DMS 273 treated with DMSO at 0.1 percent for 48 hours (cell line): Measurements from ENCODE around the gene LGALS7.
"Not testable (repeated sequence)": the region's sequence is repeated elsewhere in the genome, so short reads cannot be mapped to it uniquely, and the experiment has no call there.

Source experiments
- DNase-seq: peaks from one replicate; lab custom pipeline; 2025; lab: John Stamatoyannopoulos, UW

LGALS7 gene

DNA sequence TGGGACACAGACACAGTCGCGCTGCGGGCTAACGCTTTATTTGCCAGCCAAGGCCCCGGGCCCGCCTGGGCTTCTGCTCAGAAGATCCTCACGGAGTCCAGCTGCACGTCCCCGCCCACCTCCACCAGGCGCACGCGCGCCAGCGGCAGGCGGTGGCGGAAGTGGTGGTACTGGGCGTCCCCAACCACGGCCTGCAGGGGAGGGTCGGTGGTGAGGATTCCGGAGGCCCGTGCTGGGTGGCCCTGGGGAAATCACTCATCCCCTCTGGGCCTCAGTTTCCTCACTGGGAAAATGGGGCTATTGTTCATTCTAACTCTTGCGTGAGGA, 2.4 kb downstream of the LGALS7 start:
- DNase-seq: not testable (repeated sequence)

DNA sequence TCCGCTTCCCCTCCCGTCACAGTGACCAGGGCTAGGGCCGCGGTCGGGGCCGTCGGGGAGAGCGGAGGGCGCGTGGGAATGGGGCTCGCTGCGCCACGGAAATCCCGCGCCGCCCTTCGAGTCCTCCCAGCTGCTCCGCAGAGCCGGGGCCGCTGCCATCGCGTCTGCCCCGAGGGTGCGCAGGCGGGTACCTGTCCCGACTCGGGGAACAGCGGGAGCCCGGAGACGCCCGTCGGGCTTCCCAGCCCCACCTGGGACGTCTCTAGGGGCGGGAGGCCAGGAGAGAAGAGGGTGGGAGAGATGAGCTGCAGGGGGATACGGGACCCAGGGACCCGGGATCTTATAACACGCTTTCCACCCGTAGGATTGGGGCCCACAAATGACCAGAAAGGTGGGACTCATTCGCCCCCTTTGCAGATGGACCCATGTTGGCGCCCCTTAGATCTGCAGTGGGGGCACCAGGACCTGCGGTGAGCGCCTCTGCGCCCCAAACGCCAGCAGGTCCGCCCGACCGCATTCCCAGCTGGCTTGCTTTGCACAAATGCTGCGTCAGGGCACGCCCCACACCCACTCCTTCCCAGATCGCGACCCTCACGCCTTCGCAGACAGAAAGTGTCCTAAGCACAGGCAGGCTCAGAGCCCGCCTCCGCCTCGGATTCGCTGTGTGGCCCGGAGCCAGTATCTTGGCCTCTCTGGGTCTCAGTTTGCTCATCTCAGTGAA, 2.9 kb downstream of the LGALS7 start:
- not testable (repeated sequence) for DNase-seq

DNA sequence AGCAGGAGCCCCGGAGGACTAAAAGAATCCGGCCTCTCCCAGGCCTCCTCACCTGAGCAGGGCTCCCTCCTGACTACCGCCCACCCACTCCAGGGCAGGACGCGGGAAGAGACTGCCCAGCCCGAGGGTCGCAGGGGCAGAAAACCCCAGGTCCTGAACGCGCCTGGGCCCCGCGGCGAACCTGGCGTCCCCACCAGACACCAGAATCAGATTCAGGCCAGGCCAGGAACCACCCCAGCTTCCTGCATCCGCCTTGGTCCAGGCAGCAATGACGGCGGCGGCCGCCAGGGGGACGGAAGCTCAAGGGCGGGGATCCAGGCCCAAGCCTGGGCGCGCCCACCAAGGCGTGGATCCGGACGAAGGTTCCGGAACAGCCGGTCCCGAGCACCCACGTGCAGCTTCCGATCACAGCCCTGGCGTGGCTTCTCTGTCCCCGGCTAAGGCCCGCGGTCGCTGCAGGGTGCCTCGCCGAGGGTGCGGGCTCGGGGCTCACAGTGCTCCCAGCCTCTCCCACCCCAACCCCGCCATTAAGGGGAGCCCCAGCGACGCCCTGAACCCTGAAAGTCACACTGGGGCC, 3.6 kb downstream of the LGALS7 start:
- no peak for DNase-seq

DNA sequence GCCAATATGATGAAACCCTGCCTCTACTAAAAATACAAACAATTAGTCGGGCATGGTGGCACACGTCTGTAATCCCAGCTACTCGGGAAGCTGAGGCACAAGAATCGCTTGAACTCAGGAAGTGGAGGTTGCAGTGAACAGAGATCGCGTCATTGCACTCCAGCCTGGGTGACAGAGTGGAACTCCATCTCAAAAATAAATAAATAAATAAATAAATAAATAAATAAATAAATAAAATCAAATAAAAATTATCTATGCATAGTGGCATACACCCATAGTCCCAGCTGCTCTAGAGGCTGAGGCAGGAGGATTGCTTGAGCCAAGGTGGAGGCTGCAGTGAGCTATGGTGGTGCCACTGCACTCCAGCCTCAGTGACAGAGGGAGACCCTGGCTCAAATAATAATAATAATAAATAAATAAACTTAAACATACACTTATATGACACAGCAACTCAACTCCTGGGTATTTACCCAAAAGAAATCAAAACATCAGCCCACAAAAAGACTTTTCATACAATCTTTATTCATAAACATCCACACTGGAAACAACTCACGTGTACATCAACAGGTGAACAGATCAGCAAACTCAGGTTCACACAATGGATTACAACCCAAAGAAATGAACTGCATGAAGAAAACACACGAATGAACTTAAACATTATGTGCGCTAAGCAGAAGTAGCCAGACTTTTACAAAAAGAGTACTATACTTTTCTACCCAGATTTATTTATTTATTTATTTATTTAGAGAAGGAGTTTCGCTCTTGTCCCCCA, 6.9 kb downstream of the LGALS7 start:
- DNase-seq: no peak

DNA sequence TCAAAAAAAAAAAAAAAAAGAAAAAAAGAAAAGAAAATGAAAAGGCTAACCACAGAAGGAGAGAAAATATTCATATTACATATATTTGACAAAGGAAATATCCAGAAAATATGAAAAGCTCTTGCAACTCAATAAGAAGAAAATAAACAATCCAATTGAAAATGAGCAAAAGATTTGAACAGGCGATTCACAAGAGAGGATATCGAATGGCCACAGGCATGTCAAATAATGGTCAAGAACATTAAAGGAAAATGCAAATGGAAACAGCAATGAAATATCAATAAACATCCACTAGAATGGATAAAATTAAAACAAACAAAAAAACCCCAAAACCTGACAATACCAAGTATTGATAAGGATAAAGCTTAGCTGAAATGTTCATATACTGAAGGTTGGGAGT, 8.1 kb downstream of the LGALS7 start:
- no peak for DNase-seq

DNA sequence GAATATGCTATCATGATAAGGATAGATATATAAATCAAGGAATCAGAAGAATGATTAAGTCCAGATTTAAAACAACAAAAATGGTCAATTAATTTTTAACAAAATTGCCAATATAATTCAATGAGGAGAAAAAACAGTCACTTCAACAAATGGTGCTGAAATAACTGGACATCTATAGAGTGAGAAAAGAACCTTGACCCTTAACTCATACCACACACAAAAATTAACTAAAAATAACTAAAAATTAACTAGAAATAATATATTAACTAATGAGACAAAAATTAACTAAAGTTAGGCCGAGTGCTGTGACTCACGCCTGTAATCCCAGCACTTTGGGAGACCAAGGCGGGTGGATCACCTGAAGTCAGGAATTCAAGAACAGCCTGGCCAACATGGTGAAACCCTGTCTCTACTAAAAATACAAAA, 9.5 kb downstream of the LGALS7 start:
- no peak for DNase-seq

DNA sequence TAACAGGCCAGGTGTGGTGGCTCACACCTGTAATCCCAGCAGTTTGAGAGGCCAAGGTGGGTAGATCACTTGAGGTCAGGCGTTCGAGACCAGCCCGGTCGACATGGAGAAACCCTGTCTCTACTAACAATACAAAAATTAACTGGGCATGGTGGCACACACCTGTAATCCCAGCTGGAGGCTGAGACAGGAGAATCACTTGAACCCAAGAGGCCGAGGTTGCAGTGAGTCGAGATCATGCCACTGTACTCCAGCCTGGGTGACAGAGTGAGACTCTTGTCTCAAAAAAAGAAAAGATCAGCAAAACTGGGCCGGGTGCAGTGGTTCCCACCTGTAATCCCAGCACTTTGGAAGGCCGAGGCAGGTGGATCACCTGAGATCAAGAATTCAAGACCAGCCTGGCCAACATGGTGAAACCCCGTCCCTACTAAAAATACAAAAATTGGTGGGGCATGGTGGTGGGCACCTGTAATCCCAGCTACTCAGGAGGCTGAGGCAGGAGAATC, 11.4 kb downstream of the LGALS7 start:
- DNase-seq: not testable (repeated sequence)

DNA sequence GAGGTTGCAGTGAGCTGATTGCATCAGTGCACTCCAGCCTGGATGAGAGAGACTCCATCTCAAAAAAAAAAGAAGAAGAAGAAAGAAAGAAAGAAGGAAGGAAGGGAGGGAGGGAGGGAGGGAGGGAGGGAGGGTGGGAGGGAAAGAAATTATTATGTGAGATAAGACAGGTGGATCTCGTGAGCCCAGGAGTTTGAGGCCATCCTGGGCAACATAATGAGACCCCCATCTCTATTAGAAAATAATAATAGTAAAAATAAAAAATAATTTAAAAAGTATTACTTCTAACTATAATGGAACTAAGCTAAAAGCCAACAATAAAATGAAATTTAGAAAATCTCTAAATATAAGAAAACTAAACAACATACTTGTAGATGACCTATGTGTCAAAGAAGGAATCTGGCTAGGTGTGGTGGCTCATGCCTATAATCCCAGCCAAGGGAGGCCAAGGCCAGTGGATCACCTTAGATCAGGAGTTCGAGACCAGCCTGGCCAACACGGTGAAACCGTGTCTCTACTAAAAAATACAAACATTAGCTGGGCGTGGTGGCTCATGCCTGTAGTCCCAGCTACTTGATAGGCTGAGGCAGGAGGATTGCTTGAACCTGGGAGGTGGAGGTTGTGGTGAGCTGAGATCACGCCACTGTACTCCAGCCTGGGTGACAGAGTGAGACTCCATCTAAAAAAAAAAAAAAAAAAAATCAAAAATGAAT, 12.4 kb downstream of the LGALS7 start:
- not testable (repeated sequence) for DNase-seq

DNA sequence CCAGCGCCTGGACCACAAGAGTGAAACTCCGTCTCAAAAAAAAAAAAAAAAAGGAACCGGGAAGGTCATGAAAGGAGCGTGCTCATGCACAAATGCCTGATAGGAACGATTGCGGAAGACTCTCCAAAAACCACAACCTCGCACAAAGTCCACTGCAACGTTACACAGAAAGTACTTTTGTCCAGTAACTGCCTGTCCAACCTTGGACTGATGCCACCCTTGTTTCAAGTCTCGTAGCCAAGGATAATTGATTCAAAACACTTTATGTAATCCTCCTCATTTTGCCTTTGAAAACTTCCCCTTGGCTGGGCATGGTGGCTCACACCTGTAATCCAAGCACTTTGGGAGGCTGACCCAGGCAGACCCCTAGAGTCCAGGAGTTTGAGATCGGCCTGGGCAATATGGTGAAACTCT, 13.7 kb downstream of the LGALS7 start:
- no peak for DNase-seq

DNA sequence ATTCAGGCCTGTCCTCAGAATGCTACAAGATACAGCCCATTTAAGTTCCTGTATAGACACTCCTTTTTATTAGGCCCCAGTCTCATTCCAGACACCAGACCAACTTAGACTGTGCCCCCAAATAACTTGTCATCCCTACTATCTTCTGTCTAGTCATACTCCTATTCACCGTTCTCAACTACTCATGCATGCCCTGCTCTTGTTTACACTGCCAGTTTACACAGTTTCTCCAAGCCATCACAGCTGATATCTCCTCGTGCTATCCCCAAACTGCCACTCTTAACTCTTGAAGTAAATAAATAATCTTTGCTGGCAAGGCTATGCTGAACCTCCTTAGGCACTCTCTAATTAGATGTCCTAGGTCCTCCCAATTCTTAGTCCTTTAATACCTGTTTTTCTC, 19.1 kb downstream of the LGALS7 start:
- not testable (repeated sequence) for DNase-seq

DNA sequence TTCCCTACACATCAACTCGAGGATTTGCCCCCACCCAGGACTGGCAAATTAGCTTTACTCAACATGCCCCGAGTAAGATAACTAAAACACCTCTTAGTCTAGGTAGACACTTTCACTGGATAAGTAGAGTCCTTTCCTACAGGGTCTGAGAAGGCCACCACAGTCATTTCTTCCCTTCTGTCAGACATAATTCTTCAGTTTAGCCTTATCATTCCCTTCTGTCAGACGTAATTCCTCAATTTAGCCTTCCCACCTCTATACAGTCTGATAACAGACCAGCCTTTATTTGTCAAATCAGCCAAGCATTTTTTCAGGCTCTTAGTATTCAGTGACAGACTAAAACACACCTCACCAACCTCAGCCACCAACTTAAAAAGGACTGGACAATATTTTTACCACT, 19.5 kb downstream of the LGALS7 start:
- DNase-seq: not testable (repeated sequence)

DNA sequence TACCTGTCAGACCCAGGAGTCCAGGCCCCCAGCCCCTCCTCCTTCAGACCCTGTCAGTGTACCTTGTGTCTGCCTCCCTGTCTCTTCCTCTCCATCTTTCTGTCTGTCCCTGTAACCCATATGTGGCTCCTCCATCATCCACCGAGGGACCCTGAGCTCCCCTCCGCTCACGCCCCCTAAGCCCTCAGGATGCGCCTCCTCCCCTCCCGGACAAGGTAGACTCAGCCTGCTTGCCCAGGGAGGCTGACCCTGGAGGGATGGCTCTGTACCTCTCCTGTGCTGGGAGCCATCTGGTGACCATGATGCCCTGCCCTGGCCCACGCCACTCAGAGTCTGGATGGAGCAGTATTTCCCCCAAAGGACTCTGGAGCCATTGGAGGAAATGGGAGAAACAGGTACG, 28.0 kb downstream of the LGALS7 start:
- DNase-seq: no peak

DNA sequence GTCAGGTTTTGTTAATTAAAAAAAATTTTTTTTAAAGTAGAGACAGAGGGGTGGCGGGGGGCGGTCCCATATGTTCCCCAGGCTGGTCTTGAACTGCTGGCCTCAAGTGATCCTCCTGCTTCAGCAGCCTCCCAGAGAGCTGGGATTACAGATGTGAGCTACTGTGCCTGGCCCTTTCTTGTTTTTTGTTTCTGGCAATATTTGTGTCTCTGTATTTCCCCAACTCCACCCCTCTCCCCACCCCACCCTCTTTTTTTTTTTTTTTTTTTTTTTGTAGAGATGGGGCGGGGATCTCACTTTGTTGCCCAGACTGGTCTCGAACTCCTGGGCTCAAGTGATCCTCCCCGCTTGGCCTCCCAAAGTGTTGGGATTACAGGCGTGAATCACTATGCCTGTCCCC, 28.4 kb downstream of the LGALS7 start:
- DNase-seq: no peak

DNA sequence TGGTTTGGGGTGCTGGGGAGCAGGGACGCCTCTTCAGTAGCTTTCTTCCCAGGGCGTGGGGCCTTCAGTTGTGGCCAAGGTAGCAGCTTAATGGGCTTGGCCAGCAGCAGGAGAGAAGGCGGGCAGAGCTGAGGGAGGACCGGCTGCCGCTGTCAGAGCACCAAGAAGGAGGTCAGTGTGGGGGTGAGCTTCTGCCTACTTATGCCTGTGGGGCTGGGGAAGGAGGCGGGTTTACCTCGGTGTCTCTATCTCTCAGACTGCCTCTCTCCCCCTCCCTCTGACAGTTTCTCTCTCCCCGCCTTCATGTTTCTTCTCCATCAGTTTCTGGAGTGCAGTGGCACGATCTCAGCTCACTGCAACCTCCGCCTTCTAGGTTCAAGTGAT, 29.0 kb downstream of the LGALS7 start, which contains the start of gene CAPN12:
Gene CAPN12 (minus strand): TSS at position 177 of the 384 bp plus-strand sequence. CDS start 309 bp downstream, outside the sequence.
- no peak for DNase-seq

DNA sequence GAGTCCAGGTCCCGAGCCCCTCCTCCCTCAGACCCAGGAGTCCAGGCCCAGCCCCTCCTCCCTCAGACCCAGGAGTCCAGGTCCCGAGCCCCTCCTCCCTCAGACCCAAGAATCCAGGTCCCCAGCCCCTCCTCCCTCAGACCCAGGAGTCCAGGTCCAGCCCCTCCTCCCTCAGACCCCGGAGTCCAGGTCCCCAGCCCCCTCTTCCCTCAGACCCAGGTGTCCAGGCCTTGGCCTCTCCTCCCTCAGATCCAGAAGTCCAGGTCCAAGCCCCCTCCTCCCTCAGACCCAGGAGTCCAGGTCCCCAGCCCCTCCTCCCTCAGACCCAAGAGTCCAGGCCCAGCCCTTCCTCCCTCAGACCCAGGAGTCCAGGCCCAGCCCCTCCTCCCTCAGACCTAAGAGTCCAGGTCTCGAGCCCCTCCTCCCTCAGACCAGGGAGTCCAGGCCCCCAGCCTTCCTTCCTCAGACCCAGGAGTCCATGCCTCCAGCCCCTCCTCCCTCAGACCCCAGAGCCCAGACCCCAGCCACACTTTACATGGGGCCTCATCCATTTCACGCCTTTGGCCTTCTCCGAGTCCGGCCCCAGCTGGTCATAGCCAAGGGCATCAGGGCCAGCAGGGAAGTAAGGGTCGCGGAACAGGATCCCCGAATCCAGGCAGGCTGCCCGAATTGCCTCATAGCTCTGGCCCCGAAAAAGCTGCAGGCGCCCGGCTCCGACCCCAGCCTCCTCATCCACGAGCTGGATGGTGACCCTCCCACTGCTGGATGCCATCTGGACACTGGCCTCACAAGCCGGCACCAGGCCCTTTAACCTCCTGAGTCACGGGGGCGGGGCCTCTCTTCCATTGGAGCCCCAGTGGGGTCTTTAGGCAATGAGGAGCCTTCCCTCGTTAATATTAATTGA, 29.7 kb downstream of the LGALS7 start:
- no peak for DNase-seq

DNA sequence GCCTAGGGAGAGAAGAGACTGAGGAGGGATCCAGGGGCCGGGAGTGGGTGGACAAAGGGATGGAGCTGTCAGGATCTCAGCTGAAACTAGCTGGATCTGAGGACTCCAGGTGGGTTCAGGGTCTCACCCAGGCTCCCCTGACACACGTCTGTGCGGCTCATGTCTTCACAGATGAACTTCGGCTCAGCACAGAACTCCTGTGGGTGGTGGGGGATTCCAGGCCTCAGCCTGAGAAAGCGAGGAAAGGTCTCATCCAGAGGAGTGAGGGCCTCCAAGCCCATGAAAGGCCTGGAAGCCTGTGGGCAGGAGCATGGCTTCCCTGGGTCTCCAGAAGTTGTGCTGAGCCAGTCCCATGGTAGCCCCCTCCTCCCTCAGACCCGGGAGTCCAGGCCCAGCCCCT, 30.4 kb downstream of the LGALS7 start:
- no peak for DNase-seq

DNA sequence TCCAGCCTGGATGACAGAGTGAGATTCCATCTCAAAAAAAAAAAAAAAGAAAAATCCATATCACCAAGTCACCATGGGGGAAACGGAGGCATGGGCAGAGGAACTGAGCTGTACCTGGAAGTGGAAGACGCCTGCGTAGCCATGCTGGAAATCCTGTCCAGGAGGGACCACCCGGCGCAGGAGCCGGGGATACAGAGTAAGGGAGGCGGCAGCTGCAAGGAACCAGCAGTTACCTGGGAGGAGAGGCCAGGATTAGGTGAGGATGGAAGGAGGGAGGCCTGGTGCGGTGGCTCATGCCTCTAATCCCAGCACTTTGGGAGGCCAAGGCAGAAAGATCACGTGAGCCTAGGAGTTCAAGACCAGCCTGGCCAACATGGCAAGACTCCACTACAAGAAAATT, 31.0 kb downstream of the LGALS7 start:
- no peak for DNase-seq

DNA sequence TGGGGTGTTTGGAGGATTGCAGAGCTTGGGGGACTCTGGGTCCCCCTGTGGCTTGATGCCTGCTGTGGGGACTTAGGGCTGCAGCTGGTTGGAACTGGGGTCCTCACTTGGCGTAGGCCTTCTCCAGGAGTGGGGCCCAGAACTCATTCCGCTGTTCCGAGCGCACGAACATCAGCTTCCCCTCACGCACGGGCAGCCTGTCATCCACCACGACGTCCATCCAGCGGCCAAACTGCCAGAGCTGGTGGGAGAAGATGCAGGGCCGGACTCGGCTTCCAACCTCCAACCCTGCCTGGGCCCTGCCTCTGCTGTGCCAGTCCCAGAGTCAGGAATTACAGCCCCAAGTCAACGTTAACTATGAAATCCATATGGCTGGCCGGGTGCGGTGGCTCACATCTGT, 31.6 kb downstream of the LGALS7 start:
- DNase-seq: no peak

DNA sequence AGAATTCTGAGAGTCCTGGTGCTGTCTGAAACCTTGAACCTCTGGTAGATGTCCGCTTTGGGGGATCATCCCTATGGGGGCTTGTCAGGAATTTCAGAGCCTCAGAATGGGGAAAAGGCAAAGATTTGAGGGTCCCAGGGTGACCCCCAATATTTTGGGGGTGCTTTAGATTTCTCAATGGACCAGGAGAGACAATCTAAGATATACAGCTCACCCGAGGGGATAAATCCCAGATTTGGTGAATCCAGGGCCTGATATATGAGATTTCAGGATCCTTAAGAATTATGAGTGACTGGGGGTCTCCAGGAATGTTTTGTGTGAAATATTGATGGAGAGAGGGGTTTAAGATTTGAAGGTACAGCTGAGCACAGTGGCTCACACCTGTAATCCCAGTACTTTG, 32.4 kb downstream of the LGALS7 start:
- DNase-seq: no peak

DNA sequence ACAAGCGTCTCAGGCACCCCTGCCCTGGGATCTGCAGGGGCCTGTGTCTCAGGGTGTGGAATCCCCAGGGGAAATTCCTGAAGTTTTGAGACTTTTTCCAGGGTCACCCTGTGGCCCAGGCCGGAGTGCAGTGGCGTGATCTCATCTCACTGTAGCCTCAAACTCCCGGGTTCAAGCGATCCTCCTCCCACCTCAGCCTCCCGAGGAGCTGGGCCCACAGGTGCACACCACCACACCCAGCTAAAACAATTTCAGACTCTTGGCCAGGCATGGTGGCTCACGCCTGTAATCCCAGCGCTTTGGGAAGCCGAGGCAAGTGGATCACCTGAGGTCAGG, 33.1 kb downstream of the LGALS7 start:
- no peak for DNase-seq

DNA sequence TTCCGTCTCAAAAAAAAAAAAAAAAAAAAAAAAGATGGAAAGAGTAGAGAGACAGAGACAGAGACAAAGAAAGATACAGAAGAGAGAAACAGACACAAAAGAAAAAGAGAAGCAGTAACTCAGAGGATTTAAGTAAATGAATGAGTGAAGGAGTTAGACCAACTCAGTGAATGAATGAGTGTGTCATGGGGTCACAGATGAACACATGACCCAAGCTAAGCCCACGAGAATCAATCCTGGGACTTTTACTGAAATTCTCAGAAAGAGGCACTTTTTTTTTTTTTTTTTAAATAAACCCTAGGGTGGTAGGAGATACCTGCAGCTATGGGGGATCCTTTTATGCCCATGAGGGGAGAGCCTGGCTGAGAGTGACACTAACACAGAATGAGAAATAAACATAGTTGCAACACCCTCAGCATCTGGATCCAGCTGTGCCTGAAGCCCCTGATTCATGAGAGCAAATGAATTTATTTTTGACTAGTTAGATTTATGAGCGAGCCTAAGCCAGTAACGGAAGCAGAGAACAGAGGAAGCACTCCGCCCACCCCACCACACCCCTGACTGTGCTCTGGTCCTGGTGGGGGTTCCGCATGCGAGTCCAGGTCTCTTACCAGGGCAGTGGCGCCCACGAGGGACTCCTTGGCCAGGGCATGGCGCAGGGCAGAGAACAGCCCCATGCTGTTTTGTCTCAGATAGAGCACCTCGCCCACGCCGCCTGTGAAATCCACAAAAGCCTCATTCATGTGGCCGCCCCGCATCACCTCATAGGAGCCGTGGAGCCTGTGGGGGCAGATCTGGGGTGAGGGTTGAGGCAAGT, 33.7 kb downstream of the LGALS7 start:
- no peak for DNase-seq
